ENCODE results near the gene CRIP3. TPM values are rescaled to one million over a fixed set of nuclear protein-coding genes. Genes with fewer than 3 reads are reported as not detected.
A peak's percentile ranks its signal among the peaks of the same experiment; 100 is the strongest.

CRIP3 gene
- total RNA-seq, 2 experiments from 2014 or later = 1.4 to 1.5 TPM

GRCh38 chr6:43274916-43275597 is 33.6 kb downstream of the CRIP3 start:
- H3K4me1 Mint-ChIP-seq = peaks cover 9% of the 10 kb centered on the region
- peak overlapping the region; percentile 59 for H3K4me3 Mint-ChIP-seq
- no peaks in the 10 kb centered on the region for H3K36me3 Mint-ChIP-seq
- peak; percentile 45 for DNase-seq
- no peaks in the 10 kb centered on the region for H3K9me3 Mint-ChIP-seq
- H3K27me3 Mint-ChIP-seq = peaks cover 50% of the 10 kb centered on the region
- no peak overlapping the region for H3K27ac Mint-ChIP-seq

- Mint-ChIP-seq H3K4me1 (peaks cover 11% of the 10 kb centered on the region), H3K27ac (no peak overlapping the region), H3K36me3 (no peaks in the 10 kb centered on the region), H3K9me3 (no peaks in the 10 kb centered on the region), H3K27me3 (peaks cover 52% of the 10 kb centered on the region), H3K4me3 (no peak overlapping the region)
- DNase-seq = no peak
These were observed 34.3 kb downstream of the CRIP3 start for GRCh38 chr6:43274127-43274915.

- H3K4me1 Mint-ChIP-seq = peaks cover 16% of the 10 kb centered on the region
- no peaks in the 10 kb centered on the region for H3K9me3 Mint-ChIP-seq
- H3K36me3 Mint-ChIP-seq = no peaks in the 10 kb centered on the region
- no peak for DNase-seq
- no peak overlapping the region for H3K27ac Mint-ChIP-seq
- no peak overlapping the region for H3K4me3 Mint-ChIP-seq
- peaks cover 55% of the 10 kb centered on the region for H3K27me3 Mint-ChIP-seq
These were observed 34.9 kb downstream of the CRIP3 start for GRCh38 chr6:43273707-43274106.

DNA sequence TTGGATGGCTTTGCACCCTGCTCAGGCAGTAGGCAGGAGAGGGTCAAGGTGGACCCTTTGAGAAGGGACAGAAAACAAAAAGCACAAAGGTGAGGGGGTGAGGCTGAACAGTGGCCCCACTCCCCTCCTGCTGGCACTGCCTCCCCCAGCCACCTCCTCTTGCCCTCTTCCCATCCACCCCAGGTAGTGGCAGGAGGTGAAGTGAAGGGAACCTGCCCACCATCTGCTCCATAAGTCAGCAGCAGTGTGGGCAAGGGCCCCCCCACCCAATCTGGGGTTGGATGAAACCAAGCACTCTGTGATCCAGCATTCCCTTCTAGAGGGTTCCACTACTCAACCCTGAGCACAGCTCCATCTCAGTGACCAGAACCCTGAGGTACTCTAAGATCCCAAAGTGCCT is 36.7 kb downstream of the CRIP3 start:
- no peak overlapping the region for H3K4me3 Mint-ChIP-seq
- no peaks in the 10 kb centered on the region for H3K36me3 Mint-ChIP-seq
- H3K9me3 Mint-ChIP-seq = no peaks in the 10 kb centered on the region
- no peak for DNase-seq
- H3K27me3 Mint-ChIP-seq = peaks cover 41% of the 10 kb centered on the region
- H3K27ac Mint-ChIP-seq = no peak overlapping the region
- peaks cover 16% of the 10 kb centered on the region for H3K4me1 Mint-ChIP-seq

DNA sequence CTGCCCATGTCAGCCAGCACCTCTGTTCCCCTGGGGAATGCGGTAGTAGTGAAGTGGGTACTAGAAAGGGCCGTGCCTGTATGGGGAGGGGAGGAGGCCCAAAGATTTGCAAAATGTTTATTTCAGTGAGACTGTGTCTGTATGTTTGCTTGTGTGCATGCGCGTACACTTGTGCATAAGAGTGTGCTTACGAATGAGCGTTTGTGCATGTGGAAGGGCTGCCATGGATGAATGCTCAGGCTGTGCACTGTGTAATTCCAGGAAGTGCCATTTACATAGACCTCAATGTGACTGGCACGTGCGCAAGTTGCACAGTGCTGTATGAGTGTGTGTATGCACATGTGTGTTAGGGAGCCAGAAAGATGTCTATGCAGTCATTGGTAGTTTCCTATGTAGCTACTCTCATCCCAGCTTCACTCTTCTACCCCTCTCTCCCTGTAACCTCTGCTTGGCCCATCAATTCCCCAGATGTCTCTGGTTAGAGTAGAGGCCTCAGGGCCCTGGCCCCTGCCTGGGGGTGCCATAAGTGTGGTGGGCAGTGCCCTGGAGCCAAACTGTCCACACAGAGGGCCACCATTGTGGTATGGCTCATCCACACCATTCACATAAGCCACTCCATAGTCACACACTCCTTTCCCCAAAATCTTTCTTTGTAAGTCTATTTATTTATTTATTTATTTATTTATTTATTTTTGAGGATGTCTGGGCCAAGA is 37.4 kb downstream of the CRIP3 start:
- Mint-ChIP-seq H3K27ac (no peak overlapping the region), H3K9me3 (no peaks in the 10 kb centered on the region), H3K4me1 (peaks cover 12% of the 10 kb centered on the region), H3K4me3 (no peak overlapping the region), H3K36me3 (no peaks in the 10 kb centered on the region), H3K27me3 (peaks cover 35% of the 10 kb centered on the region)
- DNase-seq = no peak

- Mint-ChIP-seq H3K4me1 (peaks cover 7% of the 10 kb centered on the region), H3K9me3 (no peaks in the 10 kb centered on the region), H3K27me3 (peaks cover 25% of the 10 kb centered on the region), H3K27ac (no peak overlapping the region), H3K36me3 (no peaks in the 10 kb centered on the region), H3K4me3 (peak overlapping the region; percentile 27)
- peak; percentile 56 for DNase-seq
These were observed 39.2 kb downstream of the CRIP3 start for GRCh38 chr6:43269273-43270007.

DNA sequence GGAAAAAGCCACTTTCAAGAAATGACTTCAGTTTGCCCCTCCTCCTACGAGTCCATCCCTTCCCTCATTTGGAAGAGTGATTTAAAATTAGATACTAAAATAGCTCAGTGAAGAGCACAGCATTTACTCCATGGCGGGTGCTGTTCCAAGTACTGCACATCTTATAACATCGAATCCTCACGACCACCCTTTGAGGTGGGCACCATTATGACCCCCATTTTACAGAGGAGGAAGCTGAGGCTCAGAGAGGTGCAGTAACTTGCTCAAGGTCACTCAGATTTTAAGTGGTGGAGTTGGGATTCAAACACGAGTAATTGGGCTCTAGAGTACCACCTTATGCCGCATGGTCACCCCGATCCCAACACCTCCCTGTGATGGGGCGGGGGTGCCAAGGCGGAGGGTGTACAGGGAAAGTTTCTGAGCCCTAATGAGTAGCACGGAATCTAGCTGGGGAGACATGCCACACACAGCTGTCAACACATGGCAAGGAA is 39.8 kb downstream of the CRIP3 start:
- Mint-ChIP-seq H3K4me1 (peaks cover 7% of the 10 kb centered on the region), H3K27ac (no peak overlapping the region)

GRCh38 chr6:43268355-43268700 is 40.3 kb downstream of the CRIP3 start:
- no peaks in the 10 kb centered on the region for H3K9me3 Mint-ChIP-seq
- no peak overlapping the region for H3K4me3 Mint-ChIP-seq
- H3K27ac Mint-ChIP-seq = no peak overlapping the region
- no peaks in the 10 kb centered on the region for H3K36me3 Mint-ChIP-seq
- DNase-seq = no peak
- H3K4me1 Mint-ChIP-seq = peaks cover 7% of the 10 kb centered on the region
- H3K27me3 Mint-ChIP-seq = peaks cover 18% of the 10 kb centered on the region

More for the DNA sequence above, 39.8 kb downstream of the CRIP3 start:
- no peak for DNase-seq
- no peaks in the 10 kb centered on the region for H3K36me3 Mint-ChIP-seq
- peaks cover 19% of the 10 kb centered on the region for H3K27me3 Mint-ChIP-seq
- H3K4me3 Mint-ChIP-seq = peak overlapping the region; percentile 27
- H3K9me3 Mint-ChIP-seq = no peaks in the 10 kb centered on the region

DNA sequence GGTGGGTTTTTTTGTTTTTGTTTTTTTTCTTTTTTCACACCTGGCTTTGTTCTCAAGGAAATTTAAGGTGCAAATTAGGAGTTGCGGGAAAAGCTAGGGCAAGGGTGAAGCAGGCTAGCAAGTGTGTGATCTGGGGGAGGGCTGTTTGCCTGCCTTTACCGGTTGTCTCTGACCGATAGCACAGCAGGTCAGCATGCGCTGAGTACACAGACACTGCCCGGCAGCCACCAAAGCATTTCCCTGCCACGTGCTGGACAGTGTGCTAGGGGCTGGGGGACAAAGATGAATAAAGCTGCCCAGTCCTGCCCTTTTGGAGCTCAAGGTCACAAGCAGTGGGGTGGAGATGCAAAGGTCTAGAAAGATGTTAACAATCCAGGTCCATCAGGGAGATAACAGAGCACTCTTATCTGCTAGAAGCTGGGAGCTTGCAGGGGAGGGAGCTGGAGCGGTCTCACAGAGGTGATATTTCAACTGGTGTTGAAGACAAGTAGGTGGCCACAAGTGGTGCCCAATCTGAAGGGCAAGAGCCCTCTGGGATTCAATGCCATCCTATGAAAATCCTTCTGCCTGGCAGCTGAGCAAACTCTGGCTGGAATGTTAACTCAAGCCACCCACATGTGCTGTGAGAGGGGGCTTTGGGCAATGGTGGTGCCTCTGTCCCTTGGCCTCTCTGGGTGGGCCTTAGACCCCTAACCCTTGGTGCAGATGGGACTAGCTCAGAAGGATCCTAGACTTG is 40.8 kb downstream of the CRIP3 start:
- Mint-ChIP-seq H3K36me3 (no peaks in the 10 kb centered on the region), H3K27ac (no peak overlapping the region), H3K27me3 (peaks cover 18% of the 10 kb centered on the region), H3K4me1 (peaks cover 7% of the 10 kb centered on the region), H3K4me3 (no peak overlapping the region), H3K9me3 (no peaks in the 10 kb centered on the region)
- DNase-seq = no peak

- Mint-ChIP-seq H3K36me3 (no peaks in the 10 kb centered on the region), H3K4me3 (no peak overlapping the region), H3K4me1 (peaks cover 7% of the 10 kb centered on the region), H3K9me3 (no peaks in the 10 kb centered on the region), H3K27me3 (peaks cover 12% of the 10 kb centered on the region), H3K27ac (no peak overlapping the region)
- DNase-seq = no peak
These were observed 43.1 kb downstream of the CRIP3 start for GRCh38 chr6:43265564-43265963.

GRCh38 chr6:43264599-43265145 is 44.0 kb downstream of the CRIP3 start:
- Mint-ChIP-seq H3K27ac (no peak overlapping the region), H3K4me1 (peaks cover 5% of the 10 kb centered on the region), H3K9me3 (no peaks in the 10 kb centered on the region)

DNA sequence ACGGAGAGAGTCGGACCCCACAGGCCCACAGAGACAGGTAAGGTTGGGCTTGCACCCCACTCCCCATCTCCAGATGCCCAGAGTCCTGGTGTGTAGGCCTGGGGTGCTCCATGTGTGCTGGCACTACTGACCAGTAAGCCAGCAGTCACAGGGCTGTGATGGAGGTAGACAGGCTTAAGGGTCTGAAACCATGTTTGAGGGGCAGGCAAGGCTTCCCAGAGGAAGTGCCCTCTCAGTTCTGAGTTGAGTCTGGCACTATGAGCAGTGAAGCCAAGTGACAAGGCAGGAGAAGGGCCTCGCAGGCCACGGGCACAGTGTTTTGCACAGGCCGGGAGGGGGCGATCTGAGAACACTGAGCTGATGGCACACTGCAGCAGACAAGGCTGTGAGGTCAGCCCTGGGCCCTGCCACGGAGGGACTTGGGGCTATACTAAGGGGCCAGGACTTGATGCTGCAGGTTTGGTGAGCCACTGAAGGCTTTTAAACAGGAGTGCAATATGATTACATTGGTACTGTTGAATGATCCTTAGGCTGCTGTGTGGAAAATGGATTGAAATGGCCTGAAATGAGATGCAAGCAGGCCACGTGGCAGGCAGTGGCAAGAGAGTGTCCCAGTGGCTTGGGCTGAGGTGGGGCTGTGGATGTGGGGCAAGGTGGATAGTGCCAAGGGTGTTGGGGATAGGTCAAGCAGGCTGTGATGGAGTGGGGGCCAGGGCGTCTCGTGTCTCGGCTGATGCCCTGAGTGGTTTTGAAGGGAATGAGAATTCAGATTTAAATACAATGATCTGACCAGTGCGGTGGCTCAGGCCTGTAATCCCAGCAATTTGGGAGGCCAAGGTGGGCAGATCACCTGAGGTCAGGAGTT is 45.1 kb downstream of the CRIP3 start:
- DNase-seq = peak; percentile 73
- Mint-ChIP-seq H3K36me3 (no peaks in the 10 kb centered on the region), H3K9me3 (no peaks in the 10 kb centered on the region), H3K4me1 (no peaks in the 10 kb centered on the region), H3K27ac (no peak overlapping the region), H3K27me3 (no peaks in the 10 kb centered on the region), H3K4me3 (no peak overlapping the region)

More at GRCh38 chr6:43264599-43265145, 44.0 kb downstream of the CRIP3 start:
- Mint-ChIP-seq H3K36me3 (no peaks in the 10 kb centered on the region), H3K27me3 (peaks cover 4% of the 10 kb centered on the region), H3K4me3 (no peak overlapping the region)
- DNase-seq = no peak

DNA sequence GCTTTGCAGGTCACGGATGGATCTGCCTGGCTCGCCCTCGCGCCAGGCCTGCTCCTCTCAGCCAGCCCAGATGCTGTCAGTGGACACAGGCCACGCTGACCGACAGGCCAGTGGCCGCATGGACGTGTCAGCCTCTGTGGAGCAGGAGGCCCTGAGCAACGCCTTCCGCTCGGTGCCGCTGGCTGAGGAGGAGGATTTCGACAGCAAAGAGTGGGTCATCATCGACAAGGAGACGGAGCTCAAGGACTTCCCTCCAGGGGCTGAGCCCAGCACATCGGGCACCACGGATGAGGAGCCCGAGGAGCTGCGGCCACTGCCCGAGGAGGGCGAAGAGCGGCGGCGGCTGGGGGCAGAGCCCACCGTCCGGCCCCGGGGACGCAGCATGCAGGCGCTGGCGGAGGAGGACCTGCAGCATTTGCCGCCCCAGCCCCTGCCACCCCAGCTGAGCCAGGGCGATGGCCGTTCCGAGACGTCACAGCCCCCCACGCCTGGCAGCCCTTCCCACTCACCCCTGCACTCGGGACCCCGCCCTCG is 45.8 kb downstream of the CRIP3 start:
- DNase-seq = no peak
- Mint-ChIP-seq H3K4me1 (no peaks in the 10 kb centered on the region), H3K36me3 (no peaks in the 10 kb centered on the region), H3K4me3 (no peak overlapping the region), H3K27me3 (peaks cover 4% of the 10 kb centered on the region), H3K9me3 (no peaks in the 10 kb centered on the region), H3K27ac (no peak overlapping the region)

All from activated naive CD8-positive, alpha-beta T cell treated with anti-CD3 and anti-CD28 coated beads for 36 hours (primary cell).